Activated CD8-positive, alpha-beta memory T cell treated with anti-CD3 and anti-CD28 coated beads, Interleukin-2, amount 10 ng/mL, durations not matched to agents 7 days and 5 days (primary cell): ENCODE results near the gene TMEM51. TPM values are rescaled to one million over a fixed set of nuclear protein-coding genes. Genes with fewer than 3 reads are reported as not detected.

Experiments used
- ATAC-seq: fragments of 150-1000 bp; cut with Tn5 transposase; one replicate; pipeline ENCODE4 v1.10.0; 2021; ENCODE audit warnings: moderate library complexity
- CTCF ChIA-PET: fragments of 350-600 bp; sonication (Branson Sonifier 250); formaldehyde crosslinking; loops from one replicate; lab custom pipeline; 2021; ENCODE audit warnings: antibody characterized with exemption; lab: Charles Lee
- DNase-seq: peaks from one replicate; pipeline ENCODE4 v3.0.0-alpha.2; 2020
- H3K27ac Mint-ChIP-seq: one replicate; pipeline ENCODE4 v1.8.0; 2021; ENCODE audit warnings: mild to moderate bottlenecking, mixed read lengths
- H3K27me3 Mint-ChIP-seq: one replicate; pipeline ENCODE4 v1.8.0; 2021; ENCODE audit warnings: mixed read lengths
- H3K36me3 Mint-ChIP-seq: one replicate; pipeline ENCODE4 v1.8.0; 2021; ENCODE audit warnings: mild to moderate bottlenecking, mixed read lengths
- H3K4me1 Mint-ChIP-seq: one replicate; pipeline ENCODE4 v1.8.0; 2021; ENCODE audit warnings: mixed read lengths
- H3K4me3 Mint-ChIP-seq: one replicate; pipeline ENCODE4 v1.8.0; 2021; ENCODE audit warnings: mild to moderate bottlenecking, moderate library complexity, mixed read lengths
- H3K9me3 Mint-ChIP-seq: one replicate; pipeline ENCODE4 v1.8.0; 2022; ENCODE audit warnings: low read depth, mixed read lengths
- total RNA-seq, 2 experiments: library from RNA; stranded (reverse); gene quantifications; one replicate each; pipeline ENCODE4 v1.2.3, GENCODE V29; 2021

TMEM51 gene
- total RNA-seq, 2 experiments from 2014 or later = not detected

DNA sequence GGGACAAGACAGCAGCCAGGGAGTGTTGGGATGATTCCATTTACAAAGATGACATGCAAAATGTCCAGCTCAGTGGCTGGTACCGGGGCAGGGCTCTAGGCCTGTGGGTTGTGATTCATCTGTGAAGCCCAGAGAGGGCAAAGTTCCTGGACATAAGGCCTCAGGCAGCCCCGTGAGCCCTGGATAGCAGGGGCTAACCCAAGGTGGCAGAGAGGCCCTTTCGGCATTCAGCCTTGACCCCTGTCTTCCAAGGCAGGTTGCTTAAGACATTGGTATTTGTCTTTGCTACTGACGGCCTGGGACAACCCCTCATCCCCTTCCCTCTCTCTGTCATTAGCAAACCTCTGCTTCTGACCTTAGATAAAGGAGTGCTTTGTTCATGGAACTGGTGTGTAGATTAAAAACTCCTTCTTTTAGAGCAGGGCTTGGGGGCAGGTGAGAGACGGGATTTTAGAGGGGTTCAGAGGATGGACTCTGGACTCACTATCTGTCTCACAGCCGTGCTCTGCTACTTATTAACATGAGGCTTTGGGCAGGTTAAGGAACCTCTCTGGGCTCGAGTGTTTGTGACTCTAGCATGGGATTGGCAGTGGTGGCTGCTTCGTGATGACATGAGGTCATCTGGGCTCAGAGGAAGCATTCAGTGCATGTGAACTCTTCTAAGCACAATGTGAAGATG, 36.3 kb downstream of the TMEM51 start:
- no peak for ATAC-seq
- CTCF ChIA-PET = no interaction called here

DNA sequence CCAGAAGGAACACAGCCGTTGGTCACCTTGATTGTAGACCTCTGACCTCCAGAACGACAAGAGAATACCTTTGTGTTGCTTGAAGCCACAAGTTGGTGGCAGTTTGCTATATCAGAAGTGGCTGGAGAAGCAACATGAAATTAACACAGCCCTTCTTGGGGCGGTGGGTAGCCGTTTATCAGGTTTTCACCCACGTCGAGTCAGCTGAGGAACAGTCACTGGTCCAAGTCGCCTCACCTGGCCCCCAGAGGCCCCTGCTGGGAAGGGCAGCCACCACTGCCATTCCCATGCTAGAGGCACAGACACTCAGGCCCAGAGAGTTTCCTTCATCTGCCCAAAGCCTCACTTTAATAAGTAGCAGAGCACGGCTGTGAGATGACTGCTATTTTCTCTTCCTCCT, 37.7 kb downstream of the TMEM51 start:
- ATAC-seq (no peak), DNase-seq (no peak)
- H3K36me3 Mint-ChIP-seq = no peaks in the 10 kb centered on the region
- no peak overlapping the region for H3K4me3 Mint-ChIP-seq
- no peaks in the 10 kb centered on the region for H3K9me3 Mint-ChIP-seq
- H3K27ac Mint-ChIP-seq = no peak overlapping the region
- H3K4me1 Mint-ChIP-seq = no peaks in the 10 kb centered on the region
- H3K27me3 Mint-ChIP-seq = peaks cover 13% of the 10 kb centered on the region
- CTCF ChIA-PET = no interaction called here

More for the DNA sequence above, 36.3 kb downstream of the TMEM51 start:
- H3K4me3 Mint-ChIP-seq = no peak overlapping the region
- H3K36me3 Mint-ChIP-seq = no peaks in the 10 kb centered on the region
- no peaks in the 10 kb centered on the region for H3K9me3 Mint-ChIP-seq
- DNase-seq = no peak
- peaks cover 14% of the 10 kb centered on the region for H3K27me3 Mint-ChIP-seq
- no peak overlapping the region for H3K27ac Mint-ChIP-seq
- no peaks in the 10 kb centered on the region for H3K4me1 Mint-ChIP-seq

DNA sequence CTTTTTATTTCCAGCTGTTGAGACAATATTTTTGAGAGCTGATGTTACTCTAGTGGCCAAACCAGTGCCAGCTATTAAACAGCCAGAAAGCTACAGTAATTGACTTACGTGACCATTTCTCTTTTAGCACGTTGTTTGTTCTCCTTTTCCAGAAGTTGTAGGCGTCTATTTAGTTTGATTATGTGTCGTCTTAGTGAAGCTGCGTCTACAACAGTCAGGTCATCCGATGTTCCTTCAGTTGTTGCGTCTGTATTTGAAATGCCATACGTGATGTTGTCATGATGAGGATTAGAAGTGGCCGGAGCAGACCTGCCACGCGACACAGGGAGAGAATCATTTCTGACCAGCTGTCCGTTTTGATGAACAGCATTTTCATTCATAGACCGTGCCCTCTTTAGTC, 38.2 kb downstream of the TMEM51 start:
- CTCF ChIA-PET = no interaction called here

DNA sequence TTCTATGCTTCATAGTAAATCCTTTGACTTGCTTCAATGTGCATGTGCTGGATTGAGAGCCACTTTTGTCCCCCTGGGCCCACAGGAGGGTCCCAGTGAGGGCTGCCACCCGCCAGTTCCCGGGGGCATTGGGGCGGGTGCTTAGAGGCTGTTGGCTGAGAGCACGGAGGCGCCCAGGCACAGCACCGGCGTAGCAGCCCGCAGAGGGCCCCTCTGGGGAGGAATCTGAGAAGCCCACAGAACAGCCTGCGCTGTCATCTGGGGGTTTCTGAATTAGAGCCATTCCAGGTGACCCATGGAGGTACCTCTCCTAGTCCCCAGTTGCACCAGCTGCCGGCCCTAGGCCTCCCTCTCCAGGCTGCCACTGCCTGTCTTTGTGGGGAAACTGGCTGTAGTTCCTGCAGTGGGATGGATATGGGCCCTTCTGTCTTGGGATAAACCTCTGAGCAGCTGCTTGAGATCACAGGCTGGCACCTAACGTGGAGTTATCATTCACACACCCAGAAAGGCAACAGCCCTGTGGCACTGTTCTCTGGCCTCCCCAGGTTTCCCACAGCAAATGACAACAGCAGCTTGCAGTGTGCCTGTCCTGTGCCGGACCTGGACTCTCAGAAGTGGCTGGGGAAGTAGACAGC, 39.5 kb downstream of the TMEM51 start:
- CTCF ChIA-PET = no interaction called here

More for the DNA sequence above, 38.2 kb downstream of the TMEM51 start:
- Mint-ChIP-seq H3K27me3 (peaks cover 12% of the 10 kb centered on the region), H3K27ac (no peak overlapping the region), H3K4me3 (no peak overlapping the region), H3K9me3 (no peaks in the 10 kb centered on the region), H3K36me3 (no peaks in the 10 kb centered on the region), H3K4me1 (no peaks in the 10 kb centered on the region)
- DNase-seq = no peak
- no peak for ATAC-seq

DNA sequence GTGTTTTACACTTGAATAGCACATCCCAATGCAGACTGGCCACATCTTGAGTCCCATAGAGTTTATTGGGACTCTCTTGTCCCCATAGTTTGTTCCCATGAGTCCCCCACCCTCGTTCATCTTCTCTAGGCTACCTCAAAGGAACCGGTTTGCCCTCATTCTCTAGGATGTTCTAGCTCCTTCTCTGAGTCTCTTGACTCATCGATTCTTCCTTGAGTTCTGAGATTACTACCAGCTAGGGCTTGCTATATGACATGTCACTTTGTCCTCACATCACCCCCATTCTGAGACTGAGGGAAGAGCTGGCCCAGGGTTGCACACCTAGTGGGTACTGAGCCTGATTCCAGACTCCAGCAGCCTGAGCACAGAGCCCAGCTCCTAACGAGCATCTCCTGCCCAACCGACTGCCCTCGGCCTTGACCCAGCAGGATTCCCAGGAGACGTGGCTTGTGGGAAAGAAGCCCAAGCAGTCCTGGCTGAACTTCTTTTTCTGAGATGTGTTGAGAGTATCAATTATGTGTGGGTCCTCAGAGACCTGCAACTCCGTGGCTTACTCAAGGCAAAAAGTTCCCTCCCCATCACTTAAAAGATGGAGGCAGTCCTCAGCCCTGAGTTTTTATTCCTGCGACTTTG, 42.0 kb downstream of the TMEM51 start:
- CTCF ChIA-PET = no interaction called here
- Mint-ChIP-seq H3K4me1 (no peaks in the 10 kb centered on the region), H3K27me3 (peaks cover 9% of the 10 kb centered on the region), H3K4me3 (no peak overlapping the region), H3K36me3 (no peaks in the 10 kb centered on the region), H3K27ac (no peak overlapping the region), H3K9me3 (no peaks in the 10 kb centered on the region)
- ATAC-seq = no peak
- no peak for DNase-seq

More for the DNA sequence above, 39.5 kb downstream of the TMEM51 start:
- no peak for DNase-seq
- H3K9me3 Mint-ChIP-seq = no peaks in the 10 kb centered on the region
- no peak for ATAC-seq
- peaks cover 12% of the 10 kb centered on the region for H3K27me3 Mint-ChIP-seq
- H3K4me1 Mint-ChIP-seq = no peaks in the 10 kb centered on the region
- H3K36me3 Mint-ChIP-seq = no peaks in the 10 kb centered on the region
- no peak overlapping the region for H3K27ac Mint-ChIP-seq
- H3K4me3 Mint-ChIP-seq = no peak overlapping the region

DNA sequence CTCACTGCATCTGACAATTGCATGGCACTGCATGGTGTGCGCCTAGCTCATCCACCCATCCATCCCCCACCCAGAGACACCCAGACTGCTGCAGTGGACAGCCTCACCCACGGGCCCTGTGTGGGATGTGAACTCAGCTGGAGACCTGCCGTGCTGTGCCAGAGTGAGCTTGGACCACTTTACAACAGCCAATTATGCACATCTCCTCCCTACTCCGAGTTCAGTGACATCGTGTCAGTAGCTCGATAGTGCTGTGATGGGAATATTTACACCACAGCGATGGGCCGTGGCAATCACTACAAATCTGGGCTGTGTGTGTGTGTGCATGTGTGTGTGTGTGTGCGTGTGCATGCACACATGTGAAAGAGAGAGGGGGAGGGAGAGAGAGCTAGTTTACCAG, 42.5 kb downstream of the TMEM51 start:
- DNase-seq (no peak), ATAC-seq (no peak)
- Mint-ChIP-seq H3K36me3 (no peaks in the 10 kb centered on the region), H3K27ac (no peak overlapping the region), H3K9me3 (no peaks in the 10 kb centered on the region), H3K27me3 (peaks cover 9% of the 10 kb centered on the region), H3K4me3 (no peak overlapping the region), H3K4me1 (no peaks in the 10 kb centered on the region)
- CTCF ChIA-PET = no interaction called here

DNA sequence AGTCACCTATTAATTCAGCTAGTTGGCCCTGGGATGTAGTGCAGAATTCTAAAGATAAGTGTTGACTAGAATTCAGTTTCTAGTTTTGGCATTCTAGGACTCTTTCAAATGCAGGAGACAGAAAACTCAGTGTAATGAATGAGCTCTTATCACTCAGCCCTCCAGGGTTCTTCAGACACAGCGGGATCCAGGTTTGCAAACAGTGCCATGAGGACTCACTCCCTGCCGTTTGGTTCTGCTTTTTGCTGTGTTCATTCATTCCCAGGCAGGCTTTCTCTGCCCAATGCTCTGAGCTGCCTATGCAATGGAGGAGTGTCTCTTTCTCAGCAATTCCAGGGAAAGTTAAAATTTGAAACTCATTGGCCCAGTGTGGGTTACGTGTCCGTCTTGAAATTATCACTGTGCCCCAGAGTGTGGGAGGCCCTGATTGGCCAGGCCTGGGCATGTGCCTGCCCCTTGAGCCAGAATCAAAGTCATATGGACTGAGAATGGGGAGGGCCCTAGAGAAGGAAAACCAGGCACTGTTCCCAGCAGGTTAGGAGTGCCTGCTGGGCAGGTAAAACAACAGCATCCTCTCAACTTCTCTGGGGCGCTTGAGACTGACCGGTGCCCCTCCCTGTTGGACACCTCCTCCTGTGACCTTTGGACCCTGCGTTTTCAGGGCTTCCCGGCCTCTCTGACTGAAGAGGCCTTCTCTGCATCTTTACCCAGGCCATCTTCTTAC, 43.4 kb downstream of the TMEM51 start:
- peaks cover 4% of the 10 kb centered on the region for H3K27me3 Mint-ChIP-seq
- H3K4me3 Mint-ChIP-seq = no peak overlapping the region
- DNase-seq (no peak), ATAC-seq (no peak)
- CTCF ChIA-PET = no interaction called here
- H3K36me3 Mint-ChIP-seq = no peaks in the 10 kb centered on the region
- no peaks in the 10 kb centered on the region for H3K9me3 Mint-ChIP-seq
- no peak overlapping the region for H3K27ac Mint-ChIP-seq
- no peaks in the 10 kb centered on the region for H3K4me1 Mint-ChIP-seq

DNA sequence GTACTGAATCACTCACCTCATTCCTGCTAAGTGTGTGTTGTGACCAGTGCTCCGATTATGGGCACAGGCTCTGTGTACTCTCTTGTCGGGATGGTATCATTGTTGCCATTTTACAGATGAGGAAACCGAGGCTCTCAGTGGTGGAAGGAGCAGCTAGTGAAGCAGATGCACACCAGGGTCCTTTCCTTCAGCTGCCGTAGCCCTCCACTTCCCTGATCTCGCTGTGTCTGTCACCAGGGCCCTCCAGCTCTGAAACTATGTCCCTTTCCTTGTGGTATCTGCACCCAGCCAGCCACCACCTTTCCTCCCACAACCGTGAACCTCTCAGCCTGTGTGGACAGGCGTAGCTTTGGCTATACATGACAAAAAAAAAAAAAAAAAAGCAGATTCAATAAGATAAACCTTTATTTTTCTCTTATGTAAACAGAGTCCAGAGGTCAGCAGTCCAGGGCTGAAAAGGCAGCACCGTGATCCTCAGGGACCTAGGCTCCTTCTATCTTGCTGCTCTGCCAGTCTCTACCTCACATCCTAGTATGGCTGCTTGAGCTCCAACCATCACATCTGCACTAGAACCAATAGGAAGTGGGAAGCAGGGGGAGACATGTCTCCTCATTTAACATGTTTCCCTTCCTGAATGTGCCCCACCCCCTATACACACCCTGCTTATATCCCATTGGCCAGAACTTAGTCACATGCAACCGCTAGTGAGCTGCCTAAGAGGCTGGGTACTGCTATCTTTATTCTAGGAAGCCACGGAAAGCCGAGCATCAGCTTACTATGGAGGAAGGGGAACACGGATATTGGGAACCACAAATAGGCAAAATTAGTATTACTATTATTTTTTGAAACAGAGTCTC, 44.3 kb downstream of the TMEM51 start:
- Mint-ChIP-seq H3K36me3 (no peaks in the 10 kb centered on the region), H3K27ac (no peak overlapping the region), H3K27me3 (peaks cover 3% of the 10 kb centered on the region), H3K4me1 (no peaks in the 10 kb centered on the region), H3K4me3 (no peak overlapping the region), H3K9me3 (no peaks in the 10 kb centered on the region)
- no peak for ATAC-seq
- no peak for DNase-seq
- CTCF ChIA-PET = interaction anchor here (0.6 to 0.7 kb wide), 2 partner anchors 8 to 18 kb away, joined by 3 read pairs; no protein-coding TSS in a partner anchor

DNA sequence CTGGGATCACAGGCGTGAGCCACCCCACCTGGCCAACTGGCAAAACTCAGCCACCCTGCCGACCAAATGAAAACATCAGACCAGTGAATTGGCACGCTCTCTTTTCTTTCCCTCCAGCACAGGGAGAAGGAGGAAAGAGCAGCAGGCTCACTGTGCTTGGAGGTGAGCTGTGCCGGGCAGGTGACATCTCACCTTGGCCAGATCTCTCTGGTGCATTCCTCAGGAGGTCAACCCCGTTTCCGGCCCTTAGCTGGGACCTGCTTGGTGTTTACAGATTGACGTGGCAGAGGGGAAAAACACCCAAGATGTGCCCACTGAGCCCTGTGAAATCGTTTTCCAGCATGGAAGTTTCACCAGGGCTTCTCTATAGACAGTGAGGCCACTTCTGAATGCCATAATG, 45.1 kb downstream of the TMEM51 start:
- Mint-ChIP-seq H3K4me3 (no peak overlapping the region), H3K36me3 (no peaks in the 10 kb centered on the region), H3K27me3 (peaks cover 3% of the 10 kb centered on the region), H3K27ac (no peak overlapping the region), H3K9me3 (no peaks in the 10 kb centered on the region), H3K4me1 (no peaks in the 10 kb centered on the region)
- DNase-seq (no peak), ATAC-seq (no peak)
- CTCF ChIA-PET = no interaction called here

DNA sequence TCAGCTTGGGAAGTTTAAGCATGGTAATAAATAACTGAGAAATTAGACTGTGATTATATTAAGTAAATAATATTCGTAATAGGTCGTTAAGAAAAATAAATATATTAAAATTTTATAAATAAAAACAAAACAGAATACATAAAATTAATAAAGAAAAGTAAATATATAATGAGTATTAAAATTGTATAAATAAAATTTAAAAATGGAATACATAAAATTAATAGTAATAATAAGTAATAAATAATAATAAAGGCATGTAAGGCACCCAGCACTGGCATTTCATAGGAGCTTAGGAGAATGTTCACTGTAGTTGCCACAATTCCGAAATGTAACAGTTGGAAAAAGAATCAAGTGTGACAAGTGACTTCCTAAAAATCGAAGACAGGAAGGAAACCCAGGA, 47.7 kb downstream of the TMEM51 start:
- ATAC-seq (no peak), DNase-seq (no peak)
- Mint-ChIP-seq H3K9me3 (no peaks in the 10 kb centered on the region), H3K4me1 (no peaks in the 10 kb centered on the region), H3K36me3 (no peaks in the 10 kb centered on the region), H3K27me3 (peaks cover 3% of the 10 kb centered on the region), H3K4me3 (no peak overlapping the region), H3K27ac (no peak overlapping the region)
- CTCF ChIA-PET = no interaction called here

DNA sequence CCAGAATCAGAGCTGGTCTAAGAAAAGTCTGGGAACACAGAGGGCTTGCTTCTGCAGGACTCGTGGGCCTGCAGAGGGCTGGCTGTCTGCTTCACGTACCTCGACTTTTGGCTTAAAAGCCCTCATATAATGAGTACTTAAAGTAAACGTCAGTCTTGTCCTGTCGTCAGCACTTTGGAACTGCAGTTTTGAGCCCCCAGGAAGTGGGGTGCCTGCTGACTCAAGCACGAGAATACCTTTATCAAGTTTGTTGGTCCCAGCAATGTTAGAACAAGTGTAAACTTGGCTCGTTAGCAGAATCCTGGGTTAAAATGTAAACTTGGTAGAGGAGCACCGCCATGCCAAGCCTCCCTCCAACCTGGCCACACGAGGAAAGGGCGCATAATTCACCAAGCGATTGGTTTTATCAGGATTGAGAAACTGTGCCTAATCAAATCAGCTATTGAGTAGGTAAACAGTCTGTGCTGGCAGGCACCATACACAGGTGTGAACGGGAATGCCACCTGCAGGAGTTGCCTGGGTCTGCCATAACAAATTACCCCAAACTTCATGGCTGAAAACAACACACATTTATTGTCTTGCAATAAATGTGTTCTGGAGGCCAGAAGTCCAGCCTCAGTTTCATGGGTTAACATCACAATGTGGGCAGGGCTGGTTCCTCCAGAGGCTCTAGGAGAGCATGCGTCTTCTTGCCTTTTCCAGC, 48.5 kb downstream of the TMEM51 start:
- H3K9me3 Mint-ChIP-seq = no peaks in the 10 kb centered on the region
- ATAC-seq (no peak), DNase-seq (no peak)
- H3K27me3 Mint-ChIP-seq = peaks cover 7% of the 10 kb centered on the region
- no peaks in the 10 kb centered on the region for H3K36me3 Mint-ChIP-seq
- no peak overlapping the region for H3K27ac Mint-ChIP-seq
- no peak overlapping the region for H3K4me3 Mint-ChIP-seq
- CTCF ChIA-PET = no interaction called here
- H3K4me1 Mint-ChIP-seq = no peaks in the 10 kb centered on the region

DNA sequence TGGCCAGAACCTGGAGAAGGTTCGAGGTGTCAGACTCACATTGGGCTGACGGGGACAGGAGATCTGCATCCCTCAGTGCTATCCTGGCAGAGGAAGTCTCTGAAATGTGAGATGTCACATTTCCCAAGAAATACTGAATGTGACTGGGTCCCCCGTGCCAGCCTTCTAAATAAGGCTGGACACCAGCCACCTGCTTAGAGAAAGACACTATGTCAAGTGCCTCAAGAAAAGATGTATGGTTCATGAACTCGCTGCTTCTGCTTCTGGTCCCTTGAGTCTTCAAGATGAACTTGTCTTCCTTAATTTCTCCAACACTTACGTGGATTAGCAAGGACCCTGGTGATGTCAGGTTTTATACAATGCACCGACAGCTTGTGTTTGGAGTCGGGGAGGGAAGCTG, 51.4 kb downstream of the TMEM51 start:
- Mint-ChIP-seq H3K4me1 (no peaks in the 10 kb centered on the region), H3K9me3 (no peaks in the 10 kb centered on the region), H3K36me3 (no peaks in the 10 kb centered on the region), H3K27ac (no peak overlapping the region), H3K4me3 (no peak overlapping the region), H3K27me3 (peaks cover 10% of the 10 kb centered on the region)
- ATAC-seq = no peak
- DNase-seq = no peak
- CTCF ChIA-PET = no interaction called here
